ENCODE results near the gene MBD5.

The MBD5 gene

GRCh38 chr2:148459377-148459778, 438.5 kb downstream of the MBD5 start:
- no peak overlapping the region for H3K4me2 ChIP-seq (ENCODE audit: low read length)
- TF ChIP-seq CTCF (IDR thresholded peaks at IDR 0.05; ENCODE audit: low read depth, low read length): no peak
- no peak for TF ChIP-seq EZH2phosphoT487 (IDR thresholded peaks at IDR 0.05; ENCODE audit: low read depth)
- H3K36me3 ChIP-seq (replicated peaks; ENCODE audit: low read depth, low read length): no peaks in the 10 kb centered on the region
- H3K9me3 ChIP-seq (ENCODE audit: insufficient read depth, low read length): no peaks in the 10 kb centered on the region
- H4K20me1 ChIP-seq (ENCODE audit: insufficient read depth, low read length): no peaks in the 10 kb centered on the region
- H3K9ac ChIP-seq (ENCODE audit: low read length): no peak overlapping the region
- H3K4me1 ChIP-seq (ENCODE audit: low read length): no peaks in the 10 kb centered on the region
- no peaks in the 10 kb centered on the region for H3K27me3 ChIP-seq (ENCODE audit: low read depth, low read length)
- no peaks in the 10 kb centered on the region for H3K79me2 ChIP-seq (ENCODE audit: low read length)
- no peak overlapping the region for H3K27ac ChIP-seq (ENCODE audit: low read length)
- H3K4me3 ChIP-seq (ENCODE audit: low read length): no peak overlapping the region
- no peak overlapping the region for H2AFZ ChIP-seq (ENCODE audit: low read depth, low read length)

- no peaks in the 10 kb centered on the region for H3K9me3 ChIP-seq (ENCODE audit: insufficient read depth, low read length)
- no peak overlapping the region for H3K9ac ChIP-seq (ENCODE audit: low read length)
- H3K79me2 ChIP-seq (ENCODE audit: low read length): no peaks in the 10 kb centered on the region
- no peak overlapping the region for H2AFZ ChIP-seq (ENCODE audit: low read depth, low read length)
- no peak overlapping the region for H3K4me2 ChIP-seq (ENCODE audit: low read length)
- no peaks in the 10 kb centered on the region for H3K27me3 ChIP-seq (ENCODE audit: low read depth, low read length)
- H3K27ac ChIP-seq (ENCODE audit: low read length): no peak overlapping the region
- TF ChIP-seq EZH2phosphoT487 (IDR thresholded peaks at IDR 0.05; ENCODE audit: low read depth) (no peak), CTCF (IDR thresholded peaks at IDR 0.05; ENCODE audit: low read depth, low read length) (no peak)
- H3K4me3 ChIP-seq (ENCODE audit: low read length): no peak overlapping the region
- H3K4me1 ChIP-seq (ENCODE audit: low read length): no peaks in the 10 kb centered on the region
- H4K20me1 ChIP-seq (ENCODE audit: insufficient read depth, low read length): no peaks in the 10 kb centered on the region
- no peaks in the 10 kb centered on the region for H3K36me3 ChIP-seq (replicated peaks; ENCODE audit: low read depth, low read length)
Measured at GRCh38 chr2:148461876-148462275, 441.0 kb downstream of the MBD5 start.

GRCh38 chr2:148475626-148476025, 454.7 kb downstream of the MBD5 start:
- no peak for TF ChIP-seq CTCF (IDR thresholded peaks at IDR 0.05; ENCODE audit: low read depth, low read length)
- TF ChIP-seq EZH2phosphoT487 (IDR thresholded peaks at IDR 0.05; ENCODE audit: low read depth): no peak
- H3K79me2 ChIP-seq (ENCODE audit: low read length): no peaks in the 10 kb centered on the region
- no peaks in the 10 kb centered on the region for H3K36me3 ChIP-seq (replicated peaks; ENCODE audit: low read depth, low read length)
- H3K27ac ChIP-seq (ENCODE audit: low read length): no peak overlapping the region
- no peaks in the 10 kb centered on the region for H3K4me1 ChIP-seq (ENCODE audit: low read length)
- no peak overlapping the region for H2AFZ ChIP-seq (ENCODE audit: low read depth, low read length)
- no peak overlapping the region for H3K4me3 ChIP-seq (ENCODE audit: low read length)
- H3K4me2 ChIP-seq (ENCODE audit: low read length): no peak overlapping the region
- no peak overlapping the region for H3K9ac ChIP-seq (ENCODE audit: low read length)
- no peaks in the 10 kb centered on the region for H3K9me3 ChIP-seq (ENCODE audit: insufficient read depth, low read length)
- no peaks in the 10 kb centered on the region for H4K20me1 ChIP-seq (ENCODE audit: insufficient read depth, low read length)
- no peaks in the 10 kb centered on the region for H3K27me3 ChIP-seq (ENCODE audit: low read depth, low read length)

DNA sequence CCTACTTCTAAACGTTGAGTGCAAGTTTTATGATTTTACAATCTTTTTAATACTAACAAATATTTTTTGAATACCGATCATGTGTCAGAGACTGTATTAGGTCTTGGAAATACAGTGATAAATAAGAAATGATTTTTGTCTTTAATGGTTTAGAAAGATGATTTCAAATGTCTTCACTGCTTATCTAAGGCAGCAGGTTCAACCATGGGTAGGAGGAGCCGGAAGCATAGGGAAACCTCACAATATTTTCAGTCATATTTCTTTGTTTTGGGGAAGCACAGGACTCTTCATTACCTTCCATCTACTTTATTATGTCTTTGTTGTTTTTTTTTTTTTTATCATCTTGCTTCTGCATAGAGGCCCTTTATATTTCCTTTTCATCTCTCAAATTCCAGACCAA, 458.5 kb downstream of the MBD5 start:
- TF ChIP-seq CTCF (IDR thresholded peaks at IDR 0.05; ENCODE audit: low read depth, low read length): no peak
- TF ChIP-seq EZH2phosphoT487 (IDR thresholded peaks at IDR 0.05; ENCODE audit: low read depth): no peak
- H4K20me1 ChIP-seq (ENCODE audit: insufficient read depth, low read length): no peaks in the 10 kb centered on the region
- no peak overlapping the region for H3K4me3 ChIP-seq (ENCODE audit: low read length)
- H3K9me3 ChIP-seq (ENCODE audit: insufficient read depth, low read length): no peaks in the 10 kb centered on the region
- no peak overlapping the region for H3K27ac ChIP-seq (ENCODE audit: low read length)
- H2AFZ ChIP-seq (ENCODE audit: low read depth, low read length): no peak overlapping the region
- no peaks in the 10 kb centered on the region for H3K79me2 ChIP-seq (ENCODE audit: low read length)
- no peaks in the 10 kb centered on the region for H3K36me3 ChIP-seq (replicated peaks; ENCODE audit: low read depth, low read length)
- H3K4me2 ChIP-seq (ENCODE audit: low read length): no peak overlapping the region
- H3K9ac ChIP-seq (ENCODE audit: low read length): no peak overlapping the region
- no peaks in the 10 kb centered on the region for H3K27me3 ChIP-seq (ENCODE audit: low read depth, low read length)
- H3K4me1 ChIP-seq (ENCODE audit: low read length): no peaks in the 10 kb centered on the region

All from OCI-LY3 (cell line).